Pancreas (tissue), 10 donors: ENCODE data around the gene PTPN12. TPM values are rescaled to one million over a fixed set of nuclear protein-coding genes. Genes with fewer than 3 reads are reported as not detected.

Experiments
- ATAC-seq, 4 donors: fragments of 200-7000 bp; cut with Tn5 transposase; one replicate each; pipeline versions ENCODE4 v1.8.0 to v1.9.1; 2020; ENCODE audit warnings: mild to moderate bottlenecking in 4 of 4, moderate library complexity in 4 of 4
- DNase-seq, 6 donors: peaks; one replicate each; pipeline ENCODE4 v3.0.0-alpha.2; 2020
- FAIRE-seq: peaks from 2 replicates; lab custom pipeline; 2012; peaks lifted over from hg19 to GRCh38; lab: Jason Lieb, UNC
- H3K27ac ChIP-seq, 4 donors: fragments of 200-600 bp; sonication (generic); 1 replicate in 3 of 4; 2 replicates in 1 of 4; pipeline versions ENCODE4 v1.5.0 to v1.8.0; 2020
- H3K27me3 ChIP-seq, 4 donors: fragments of 200-600 bp; one replicate each; pipeline ENCODE4 v1.8.0; 2021
- H3K36me3 ChIP-seq, 3 donors: fragments of 200-600 bp; sonication (generic) in 1 of 3; one replicate each; pipeline versions ENCODE4 v1.5.0 to v1.8.0; 2020 to 2021
- H3K4me1 ChIP-seq, 3 donors: fragments of 200-600 bp; one replicate each; pipeline ENCODE4 v1.8.0; 2021
- H3K4me3 ChIP-seq, 4 donors: fragments of 200-600 bp; sonication (generic) in 2 of 4; one replicate each; pipeline versions ENCODE4 v1.5.0 to v1.8.0; 2020 to 2021
- H3K9me3 ChIP-seq, 4 donors: fragments of 200-600 bp; one replicate each; pipeline ENCODE4 v1.8.0; 2021
- WGBS, 2 donors: extraction: QIAGEN DNeasy Blood & Tissue Kit; methylation state at CpG; one replicate each; pipeline ENCODE4 v1.1.7; 2013; 5-methylcytosine and 5-hydroxymethylcytosine counted together
- intact Hi-C, 3 donors: fragments of 100-400 bp; cut with DNase I; formaldehyde crosslinking; loops; one replicate each; pipeline versions ENCODE4 v1.11.1 to v1.14.2; 2022
- polyA plus RNA-seq, 2 donors: library from polyadenylated mRNA; stranded (reverse); fragments of 200-250 nt; gene quantifications; one replicate each; pipeline ENCODE4 v1.2.3, GENCODE V29; 2013
- total RNA-seq, 6 donors: library from RNA; stranded (reverse); fragmentation: NEBNext Ultra II Directional in 4 of 6; extraction: Animal tissue kit (Norgen Biotek cat#: 25700) in 4 of 6; gene quantifications; one replicate each; pipeline versions ENCODE4 v1.2.1 to v1.2.4, GENCODE V29; 2021 to 2023
- TF ChIP-seq, protein P1 (sequence below), 4 donors: fragments of 200-600 bp; sonication (generic) in 3 of 4; IDR thresholded peaks; one replicate each; pipeline versions ENCODE4 v1.5.0 to v1.8.0; 2021; ENCODE audit warnings: antibody characterized with exemption in 4 of 4
- donor health status: healthy with polysubstance abuse.
- donor health status: DM: no; HTN: no; CAD: no; lungs with moderate emphysema.
- donor health status: DM: no; HTN: no; CAD: no.
- donor health status: control.
- donor health status: control.
- donor health status: Bipolar disorder and iron deficiency.
- donor health status: DM: yes; HTN: yes; CAD: no.
- donor health status: DM: no; HTN: no; CAD: no.
- donor health status: DM: no; HTN: no; CAD: no.
- donor health status: DM: yes; HTN: yes; CAD: no.

The PTPN12 gene
- total and polyA plus RNA-seq, 8 donors, result 12.0 to 42.9 (median 21.1) TPM

DNA sequence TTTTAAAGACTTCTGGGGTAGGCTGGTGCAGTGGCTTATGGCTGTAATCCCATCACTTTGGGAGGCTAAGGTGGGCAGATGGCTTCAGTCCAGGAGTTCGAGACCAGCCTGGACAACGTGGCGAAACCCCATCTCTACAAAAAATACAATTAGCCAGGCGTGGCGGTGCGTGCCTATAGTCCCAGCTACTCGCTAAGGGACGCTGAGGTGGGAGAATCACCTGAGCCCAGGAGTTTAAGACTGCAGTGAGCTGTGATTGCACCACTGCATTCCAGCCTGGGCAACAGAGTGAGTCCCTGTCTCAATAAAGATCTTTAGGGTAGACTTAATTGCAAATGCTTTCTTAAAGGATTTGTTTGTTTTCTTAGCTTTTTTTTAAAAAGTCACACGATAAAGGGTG lies 29.3 kb downstream of the PTPN12 start:
- DNase-seq (no peak), ATAC-seq (no peak), FAIRE-seq (no peak)
- Histone ChIP-seq H3K36me3 (no peaks in the 10 kb centered on the region), H3K4me1 (peaks cover 5 to 9% (median 5%) of the 10 kb centered on the region in 3 donors), H3K27me3 (no peaks in the 10 kb centered on the region), H3K9me3 (no peaks in the 10 kb centered on the region), H3K4me3 (no peak overlapping the region), H3K27ac (no peak overlapping the region)
- 94 to 95% methylated on average over 9 of the region's 9 CpGs for WGBS, 2 donors
- TF ChIP-seq, protein P1, sequence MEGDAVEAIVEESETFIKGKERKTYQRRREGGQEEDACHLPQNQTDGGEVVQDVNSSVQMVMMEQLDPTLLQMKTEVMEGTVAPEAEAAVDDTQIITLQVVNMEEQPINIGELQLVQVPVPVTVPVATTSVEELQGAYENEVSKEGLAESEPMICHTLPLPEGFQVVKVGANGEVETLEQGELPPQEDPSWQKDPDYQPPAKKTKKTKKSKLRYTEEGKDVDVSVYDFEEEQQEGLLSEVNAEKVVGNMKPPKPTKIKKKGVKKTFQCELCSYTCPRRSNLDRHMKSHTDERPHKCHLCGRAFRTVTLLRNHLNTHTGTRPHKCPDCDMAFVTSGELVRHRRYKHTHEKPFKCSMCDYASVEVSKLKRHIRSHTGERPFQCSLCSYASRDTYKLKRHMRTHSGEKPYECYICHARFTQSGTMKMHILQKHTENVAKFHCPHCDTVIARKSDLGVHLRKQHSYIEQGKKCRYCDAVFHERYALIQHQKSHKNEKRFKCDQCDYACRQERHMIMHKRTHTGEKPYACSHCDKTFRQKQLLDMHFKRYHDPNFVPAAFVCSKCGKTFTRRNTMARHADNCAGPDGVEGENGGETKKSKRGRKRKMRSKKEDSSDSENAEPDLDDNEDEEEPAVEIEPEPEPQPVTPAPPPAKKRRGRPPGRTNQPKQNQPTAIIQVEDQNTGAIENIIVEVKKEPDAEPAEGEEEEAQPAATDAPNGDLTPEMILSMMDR (IDR thresholded peaks at IDR 0.05), result no peak
- intact Hi-C loops, result no loop called here

DNA sequence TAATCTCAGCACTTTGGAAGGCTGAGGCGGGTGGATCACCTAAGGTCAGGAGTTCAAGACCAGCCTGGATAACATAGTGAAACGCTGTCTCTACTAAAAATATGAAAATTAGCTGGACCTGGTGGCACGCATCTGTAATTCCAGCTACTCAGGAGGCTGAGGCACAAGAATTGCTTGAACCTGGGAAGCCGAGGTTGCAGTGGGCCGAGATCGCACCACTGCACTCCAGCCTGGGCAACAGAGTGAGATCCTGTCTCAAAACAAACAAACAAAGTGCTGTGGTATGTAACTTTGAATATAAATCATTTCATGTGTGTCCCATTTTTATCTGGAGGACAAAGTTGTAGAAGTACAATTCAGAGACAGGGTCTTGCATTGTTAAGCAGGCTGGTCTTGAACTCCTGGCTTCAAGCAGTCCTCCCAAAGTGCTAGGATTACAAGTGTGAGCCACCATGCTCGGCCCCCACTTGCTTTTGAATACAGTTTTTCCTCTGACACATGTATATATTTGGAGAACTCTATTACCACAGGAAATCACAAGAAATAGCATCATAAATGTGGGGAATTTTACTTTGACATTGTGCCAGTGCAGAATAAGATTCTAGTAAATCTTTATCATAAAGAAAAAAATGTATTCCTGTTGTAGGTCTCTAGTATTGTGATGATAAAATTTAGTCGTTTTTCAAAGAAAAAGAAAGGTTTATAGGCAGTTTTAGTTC lies 32.6 kb downstream of the PTPN12 start:
- TF ChIP-seq, protein P1 (IDR thresholded peaks at IDR 0.05), result no peak
- 86 to 90% methylated on average over 8 of the region's 8 CpGs for WGBS, 2 donors
- intact Hi-C loops, result no loop called here
- no peak for DNase-seq
- Histone ChIP-seq H3K9me3 (no peaks in the 10 kb centered on the region), H3K27me3 (no peaks in the 10 kb centered on the region), H3K27ac (no peak overlapping the region), H3K4me3 (no peak overlapping the region), H3K4me1 (peaks cover 5 to 9% (median 5%) of the 10 kb centered on the region in 3 donors), H3K36me3 (no peaks in the 10 kb centered on the region)
- no peak for ATAC-seq
- no peak for FAIRE-seq

DNA sequence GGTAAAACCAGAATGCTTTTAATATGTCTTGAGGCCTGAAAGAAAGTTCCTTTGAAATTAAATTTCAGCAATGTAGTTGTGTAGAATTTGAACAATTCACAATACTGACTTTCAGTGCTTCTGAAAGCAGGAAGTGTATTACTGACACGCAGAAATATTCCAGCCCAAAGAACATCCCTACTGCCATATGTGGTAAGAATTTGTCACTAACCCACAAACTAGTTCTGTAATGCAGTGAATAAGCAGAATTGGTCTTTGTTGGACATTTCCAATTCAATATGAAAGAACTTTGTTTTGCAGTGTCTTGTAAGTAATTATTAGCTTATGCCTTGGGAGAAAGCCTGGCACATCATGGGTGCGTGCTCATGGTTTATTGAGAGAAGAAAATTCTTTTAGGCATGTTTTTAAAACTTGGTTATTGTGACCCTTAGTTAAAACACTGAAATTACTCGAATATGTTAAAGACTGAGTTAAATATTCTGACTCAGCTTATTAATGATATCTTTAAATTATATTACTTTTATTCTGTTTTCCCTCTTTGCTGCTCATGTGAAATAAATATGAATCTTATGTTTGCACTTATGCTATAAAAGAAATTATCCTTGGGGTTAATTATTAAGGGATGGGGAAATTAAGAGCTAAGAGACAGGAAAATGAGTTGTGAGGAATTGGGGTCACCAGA lies 33.4 kb downstream of the PTPN12 start:
- TF ChIP-seq, protein P1 (IDR thresholded peaks at IDR 0.05), result no peak
- Histone ChIP-seq H3K27me3 (no peaks in the 10 kb centered on the region), H3K4me3 (no peak overlapping the region), H3K27ac (no peak overlapping the region), H3K36me3 (no peaks in the 10 kb centered on the region), H3K4me1 (peaks cover 5 to 9% (median 5%) of the 10 kb centered on the region in 3 donors), H3K9me3 (no peaks in the 10 kb centered on the region)
- intact Hi-C loops, result no loop called here
- FAIRE-seq, result no peak
- DNase-seq, result no peak
- ATAC-seq, result peak in 2 of 4 donors; percentile 52 to 54
- WGBS, 2 donors, result 83 to 86% methylated on average over 3 of the region's 3 CpGs

DNA sequence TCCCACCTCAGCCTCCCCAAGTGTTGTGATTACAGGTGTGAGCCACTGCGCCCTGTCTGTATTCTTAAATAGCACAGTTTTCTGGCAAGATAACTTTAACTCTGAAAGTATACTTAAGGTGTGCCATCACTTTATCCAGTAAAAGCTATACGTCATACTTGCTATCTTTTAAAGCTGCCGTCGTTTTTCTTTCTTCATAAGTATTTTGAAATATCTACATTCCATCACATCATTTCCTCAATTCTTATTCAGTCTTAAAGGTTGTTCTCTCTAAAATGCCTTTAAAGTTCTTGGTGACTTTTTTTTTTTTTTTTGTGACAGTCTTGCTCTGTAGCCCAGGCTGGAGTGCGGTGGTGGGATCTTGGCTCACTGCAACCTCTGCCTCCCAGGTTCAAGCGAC lies 34.7 kb downstream of the PTPN12 start:
- TF ChIP-seq, protein P1 (IDR thresholded peaks at IDR 0.05), result no peak
- peaks cover 0 to 5% (median 4%) of the 10 kb centered on the region in 3 donors for H3K4me1 ChIP-seq
- H3K36me3 ChIP-seq, result no peaks in the 10 kb centered on the region
- no peaks in the 10 kb centered on the region for H3K9me3 ChIP-seq
- no peak for DNase-seq
- H3K4me3 ChIP-seq, result no peak overlapping the region
- no peak for ATAC-seq
- H3K27ac ChIP-seq, result no peak overlapping the region
- no peaks in the 10 kb centered on the region for H3K27me3 ChIP-seq
- intact Hi-C loops, result no loop called here
- WGBS, 2 donors, result 90 to 91% methylated on average over 6 of the region's 6 CpGs
- FAIRE-seq, result no peak

DNA sequence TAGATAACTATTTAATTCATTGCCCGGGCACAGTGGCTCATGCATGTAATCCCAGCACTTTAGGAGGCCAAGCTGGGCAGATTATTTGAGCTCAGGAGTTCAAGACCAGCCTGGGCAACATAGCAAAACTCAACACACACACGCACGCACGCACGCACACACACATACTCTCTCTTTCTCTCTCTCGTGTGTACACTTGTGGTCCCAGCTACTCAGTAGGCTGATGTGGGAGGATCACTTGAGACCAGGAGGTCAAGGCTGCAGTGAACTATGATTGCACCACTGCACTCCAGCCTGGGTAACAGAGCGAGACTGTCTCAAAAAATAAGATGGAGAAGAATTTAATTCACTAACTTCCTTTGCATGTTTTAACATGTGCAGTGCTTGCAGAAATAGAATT lies 38.1 kb downstream of the PTPN12 start:
- Histone ChIP-seq H3K4me1 (peaks cover 0 to 5% (median 0%) of the 10 kb centered on the region in 3 donors), H3K36me3 (no peaks in the 10 kb centered on the region), H3K27ac (no peak overlapping the region), H3K27me3 (no peaks in the 10 kb centered on the region), H3K9me3 (no peaks in the 10 kb centered on the region), H3K4me3 (no peak overlapping the region)
- TF ChIP-seq, protein P1 (IDR thresholded peaks at IDR 0.05), result no peak
- no peak for FAIRE-seq
- no peak for DNase-seq
- 83% methylated on average over 7 of the region's 7 CpGs for whole genome bisulfite sequencing, 2 donors
- intact Hi-C loops, result no loop called here
- no peak for ATAC-seq
